H9 (cell line): ENCODE data around the gene ELMO2. TPM values are rescaled to one million over a fixed set of nuclear protein-coding genes. Genes with fewer than 3 reads are reported as not detected.

Experiments used
- DNase-seq: peaks from one replicate; pipeline ENCODE4 v3.0.0-alpha.2; 2017
- H2AFZ ChIP-seq: one replicate; pipeline ENCODE4 v1.6.1; 2013; ENCODE audit warnings: mild to moderate bottlenecking, low read length, control low read depth, moderate library complexity
- H2AK5ac ChIP-seq: 2 replicates; pipeline ENCODE4 v1.6.1; 2013; ENCODE audit warnings: low read length, control low read depth, mixed read lengths; ENCODE audit not compliant: insufficient read length
- H2BK120ac ChIP-seq: one replicate; pipeline ENCODE4 v1.6.1; 2013; ENCODE audit warnings: low read depth, mild to moderate bottlenecking, low read length, control low read depth, inconsistent platforms; ENCODE audit not compliant: poor library complexity, severe bottlenecking
- H2BK12ac ChIP-seq: 2 replicates; pipeline ENCODE4 v1.6.1; 2013; ENCODE audit warnings: low read length, control low read depth, mixed read lengths, low read depth; ENCODE audit not compliant: insufficient read length
- H2BK15ac ChIP-seq: 2 replicates; pipeline ENCODE4 v1.6.1; 2013; ENCODE audit warnings: low read depth, low read length, control low read depth
- H2BK20ac ChIP-seq: one replicate; pipeline ENCODE4 v1.6.1; 2013; ENCODE audit warnings: low read depth, mild to moderate bottlenecking, low read length, control low read depth, inconsistent platforms; ENCODE audit not compliant: poor library complexity, severe bottlenecking
- H2BK5ac ChIP-seq: 2 replicates; pipeline ENCODE4 v1.6.1; 2013; ENCODE audit warnings: low read length, control low read depth, mixed read lengths; ENCODE audit not compliant: insufficient read length
- H3K14ac ChIP-seq: 2 replicates; pipeline ENCODE4 v1.6.1; 2013; ENCODE audit warnings: low read length, control low read depth; ENCODE audit not compliant: insufficient read depth
- H3K18ac ChIP-seq: 2 replicates; pipeline ENCODE4 v1.6.1; 2013; ENCODE audit warnings: low read depth, mild to moderate bottlenecking, mixed read lengths, low read length, control low read depth; ENCODE audit not compliant: insufficient read length
- H3K23ac ChIP-seq: 2 replicates; pipeline ENCODE4 v1.6.1; 2013; ENCODE audit warnings: low read length, control low read depth, mixed read lengths, low read depth; ENCODE audit not compliant: insufficient read length
- H3K23me2 ChIP-seq: 2 replicates; pipeline ENCODE4 v1.6.1; 2013; ENCODE audit warnings: low read depth, mild to moderate bottlenecking, mixed read lengths, low read length, control low read depth; ENCODE audit not compliant: insufficient read length, poor library complexity, severe bottlenecking
- H3K27ac ChIP-seq: 2 replicates; pipeline ENCODE4 v1.5.1; 2013; ENCODE audit warnings: low read length, control low read depth, mixed read lengths, low read depth; ENCODE audit not compliant: insufficient read length
- H3K27me3 ChIP-seq: 2 replicates; pipeline ENCODE4 v1.6.1; 2013; ENCODE audit warnings: low read length, control low read depth, inconsistent platforms; ENCODE audit not compliant: insufficient read depth
- H3K4ac ChIP-seq: 2 replicates; pipeline ENCODE4 v1.6.1; 2013; ENCODE audit warnings: low read depth, mild to moderate bottlenecking, control low read depth, inconsistent platforms, low read length, moderate library complexity
- H3K4me1 ChIP-seq: 2 replicates; pipeline ENCODE4 v1.6.1; 2013; ENCODE audit warnings: low read length, control low read depth, inconsistent platforms; ENCODE audit not compliant: insufficient read depth
- H3K4me2 ChIP-seq: 2 replicates; pipeline ENCODE4 v1.6.1; 2013; ENCODE audit warnings: low read length, control low read depth, mixed read lengths; ENCODE audit not compliant: insufficient read length, insufficient read depth
- H3K56ac ChIP-seq: 2 replicates; pipeline ENCODE4 v1.6.1; 2013; ENCODE audit warnings: low read depth, mild to moderate bottlenecking, mixed read lengths, low read length, control low read depth; ENCODE audit not compliant: insufficient read length
- H3K79me1 ChIP-seq: 2 replicates; pipeline ENCODE4 v1.6.1; 2013; ENCODE audit warnings: low read depth, mild to moderate bottlenecking, moderate library complexity, low read length, control low read depth, inconsistent platforms; ENCODE audit not compliant: insufficient read depth, poor library complexity, severe bottlenecking
- H3K79me2 ChIP-seq: 2 replicates; pipeline ENCODE4 v1.6.1; 2013; ENCODE audit warnings: low read length, control low read depth, inconsistent platforms; ENCODE audit not compliant: insufficient read depth
- H3K9ac ChIP-seq: 2 replicates; pipeline ENCODE4 v1.6.1; 2013; ENCODE audit warnings: low read length, control low read depth, mixed read lengths; ENCODE audit not compliant: insufficient read length; ENCODE audit errors: extremely low read depth
- H3K9me3 ChIP-seq: one replicate; pipeline ENCODE4 v1.6.1; 2013; ENCODE audit warnings: low read depth, low read length, inconsistent platforms; ENCODE audit not compliant: control insufficient read depth
- H3T11ph ChIP-seq: one replicate; pipeline ENCODE4 v1.6.1; 2013; ENCODE audit warnings: mild to moderate bottlenecking, low read length, control low read depth, inconsistent platforms
- H4K20me1 ChIP-seq: one replicate; pipeline ENCODE4 v1.6.1; 2013; ENCODE audit not compliant: control insufficient read depth, insufficient read length, insufficient read depth
- H4K5ac ChIP-seq: 2 replicates; pipeline ENCODE4 v1.6.1; 2013; ENCODE audit warnings: low read depth, mild to moderate bottlenecking, mixed read lengths, low read length, control low read depth; ENCODE audit not compliant: insufficient read length
- H4K8ac ChIP-seq: replicated peaks from 2 replicates; pipeline ENCODE4 v1.6.1; 2013; ENCODE audit warnings: low read length, control low read depth, mixed read lengths, low read depth; ENCODE audit not compliant: insufficient read length
- H4K91ac ChIP-seq: 2 replicates; pipeline ENCODE4 v1.6.1; 2013; ENCODE audit warnings: low read depth, mild to moderate bottlenecking, moderate library complexity, mixed read lengths, low read length, control low read depth; ENCODE audit not compliant: insufficient read length
- H3K27ac Mint-ChIP-seq, 3 experiments: 2 replicates in 2 of 3; 3 replicates in 1 of 3; pipeline ENCODE4 v1.8.0; 2020 to 2021; ENCODE audit warnings: mixed read lengths in 3 of 3, mild to moderate bottlenecking in 1 of 3, moderate library complexity in 1 of 3
- H3K27me3 Mint-ChIP-seq: 2 replicates; pipeline ENCODE4 v1.8.0; 2021; ENCODE audit warnings: low read depth, mild to moderate bottlenecking, moderate library complexity, mixed read lengths
- H3K36me3 Mint-ChIP-seq, 3 experiments: 2 replicates in 2 of 3; 3 replicates in 1 of 3; pipeline ENCODE4 v1.8.0; 2020 to 2021; ENCODE audit warnings: low read depth in 3 of 3, mixed read lengths in 3 of 3; ENCODE audit not compliant: insufficient read depth in 1 of 3
- H3K4me1 Mint-ChIP-seq, 2 experiments: 2 replicates each; pipeline ENCODE4 v1.8.0; 2020; ENCODE audit warnings: mixed read lengths in 2 of 2
- H3K4me3 Mint-ChIP-seq, 2 experiments: 2 replicates in 1 of 2; 3 replicates in 1 of 2; pipeline ENCODE4 v1.8.0; 2020 to 2021; ENCODE audit warnings: mild to moderate bottlenecking in 2 of 2, mixed read lengths in 2 of 2, moderate library complexity in 1 of 2
- H3K9me3 Mint-ChIP-seq, 2 experiments: 2 replicates in 1 of 2; 3 replicates in 1 of 2; pipeline ENCODE4 v1.8.0; 2020; ENCODE audit warnings: mild to moderate bottlenecking in 2 of 2, mixed read lengths in 2 of 2, moderate library complexity in 1 of 2
- CTCF ChIP-seq: fragments of 200-600 bp; sonication (generic); conservative IDR thresholded peaks from 3 replicates; pipeline ENCODE4 v1.8.0; 2021; ENCODE audit warnings: antibody characterized with exemption, mild to moderate bottlenecking
- WGBS: extraction: QIAGEN DNeasy Blood & Tissue Kit; methylation state at CpG from one replicate; pipeline ENCODE4 v1.1.7; 2013; ENCODE audit warnings: missing lambda C conversion rate, low lambda C conversion rate, mixed read lengths; ENCODE audit not compliant: insufficient read length; ENCODE audit errors: extremely low coverage; 5-methylcytosine and 5-hydroxymethylcytosine counted together
- total RNA-seq: library from RNA; stranded (reverse); gene quantifications from 2 replicates; pipeline ENCODE4 v1.2.1, GENCODE V29; 2021

The ELMO2 gene
- total RNA-seq, 1 experiment from 2014 or later = 32.5 TPM

DNA sequence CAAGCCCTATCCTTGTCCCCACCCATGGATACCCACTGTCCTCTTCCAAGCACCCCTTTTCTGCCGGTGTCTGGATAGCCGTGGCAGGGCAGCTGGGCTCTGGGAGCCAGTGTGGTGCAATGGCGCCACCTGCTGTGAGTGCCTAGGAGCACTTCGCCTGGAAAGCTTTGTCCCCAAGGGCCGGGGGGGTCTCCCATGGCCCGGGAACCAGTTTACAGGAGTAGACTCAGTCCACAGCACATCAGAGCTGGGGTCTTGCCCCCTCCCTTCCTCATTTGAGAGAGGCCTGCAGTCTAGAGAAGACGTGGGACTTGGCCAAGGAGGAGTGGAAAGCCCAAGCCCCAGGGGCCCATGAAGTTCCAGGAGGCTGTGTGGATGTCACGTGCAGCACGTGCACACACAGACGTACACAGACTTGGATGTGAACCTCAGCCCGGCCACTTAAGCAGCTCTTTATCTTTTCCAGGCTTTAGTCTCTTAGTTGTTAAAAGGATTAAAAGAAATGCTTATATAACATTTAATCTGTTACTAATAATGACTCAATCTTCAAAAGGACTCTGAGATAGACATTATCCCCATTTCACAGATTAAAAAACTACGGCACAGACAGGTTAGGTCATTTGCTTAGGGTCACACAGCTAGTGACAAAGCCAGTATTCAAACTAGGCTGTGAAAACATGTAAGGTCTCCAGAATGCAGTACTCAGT, 57.2 kb downstream of the ELMO2 start:
- H2BK20ac ChIP-seq = no peak overlapping the region
- no peak overlapping the region for H2BK5ac ChIP-seq
- H3K4me2 ChIP-seq = no peak overlapping the region
- WGBS = no CpG with 5 or more reads among the region's 12 CpGs
- H3K23me2 ChIP-seq = no peaks in the 10 kb centered on the region
- H2AFZ ChIP-seq = no peak overlapping the region
- DNase-seq = peak; percentile 80
- no peak overlapping the region for H4K8ac ChIP-seq
- peaks cover 21% of the 10 kb centered on the region for H3K27me3 Mint-ChIP-seq
- peaks cover 30 to 45% of the 10 kb centered on the region in 2 experiments for H3K4me1 Mint-ChIP-seq
- no peaks in the 10 kb centered on the region for H3K79me1 ChIP-seq
- H2AK5ac ChIP-seq = no peak overlapping the region
- no peaks in the 10 kb centered on the region; the same call in 1 of the 2 replicates for H3K27me3 ChIP-seq
- no peak overlapping the region for H2BK15ac ChIP-seq
- H3K27ac Mint-ChIP-seq = no peak overlapping the region; a peak in 1 of 7 replicates
- H3K4me1 ChIP-seq = no peaks in the 10 kb centered on the region; the same call in 1 of the 2 replicates
- H3K56ac ChIP-seq = no peak overlapping the region
- H3K4me3 Mint-ChIP-seq = peak overlapping the region in 1 of 2 experiments; percentile 60; a peak in 3 of 5 replicates
- no peak overlapping the region for H4K91ac ChIP-seq
- H2BK120ac ChIP-seq = no peak overlapping the region
- no peaks in the 10 kb centered on the region for H3K9me3 ChIP-seq
- H3K14ac ChIP-seq = no peak overlapping the region
- H4K20me1 ChIP-seq = no peaks in the 10 kb centered on the region
- no peak overlapping the region for H4K5ac ChIP-seq
- no peak overlapping the region for H3K23ac ChIP-seq
- H3K4ac ChIP-seq = no peak overlapping the region
- H3K9ac ChIP-seq = no peak overlapping the region
- H3K9me3 Mint-ChIP-seq = no peaks in the 10 kb centered on the region
- no peak overlapping the region for H2BK12ac ChIP-seq
- peaks cover 6 to 33% (median 32%) of the 10 kb centered on the region in 3 experiments for H3K36me3 Mint-ChIP-seq
- no peak overlapping the region for H3K18ac ChIP-seq
- H3T11ph ChIP-seq = no peak overlapping the region
- TF ChIP-seq CTCF = peak; percentile 78
- no peak overlapping the region for H3K27ac ChIP-seq
- H3K79me2 ChIP-seq = no peaks in the 10 kb centered on the region
